Measurements from ENCODE around the gene MRPL37. TPM values are rescaled to one million over a fixed set of nuclear protein-coding genes. Genes with fewer than 3 reads are reported as not detected.

The MRPL37 gene
- total and polyA plus RNA-seq, 2 donors (not counting 3 experiments of a cell fraction or from before 2014, with no cell fraction given): 45.0 to 109 TPM

DNA sequence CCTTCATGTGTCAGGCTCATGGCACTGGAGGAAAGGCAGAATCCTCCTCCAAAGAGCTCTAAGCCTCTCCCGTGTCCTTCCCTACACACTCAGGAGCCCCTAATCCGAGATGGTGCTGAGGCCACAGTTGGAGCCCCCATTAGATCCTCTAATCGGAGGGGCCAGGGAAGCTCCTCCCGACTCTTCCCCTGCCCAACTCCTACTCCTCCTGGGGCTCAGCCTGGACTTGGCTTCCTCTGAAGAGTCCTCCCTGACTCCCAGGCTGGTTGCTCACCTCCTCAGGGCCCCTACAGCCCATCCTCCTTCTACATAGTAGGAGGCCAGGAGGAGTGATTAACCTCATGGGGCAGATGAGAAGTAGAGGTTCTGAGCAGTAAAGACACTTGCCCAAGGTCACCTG lies 25.9 kb upstream of the MRPL37 start:
- dilution Hi-C loops (cut with MboI; ENCODE audit: extremely low pct_ligation_motif_present, low sequenced_read_pairs) (no loop called here), intact Hi-C loops (cut with micrococcal nuclease) (no loop called here)
- H2AFZ ChIP-seq (ENCODE audit: low read depth, low read length): no peak overlapping the region
- H3K27me3 ChIP-seq (ENCODE audit: control insufficient read depth in 2 of 2, insufficient read depth in 2 of 2, low read length in 2 of 2): no peaks in the 10 kb centered on the region
- no peaks in the 10 kb centered on the region for H3K36me3 ChIP-seq (ENCODE audit: control insufficient read depth in 2 of 2, extremely low read depth in 1 of 2, insufficient read depth in 2 of 2, low read length in 2 of 2)
- TF ChIP-seq MYC (IDR thresholded peaks at IDR 0.05; ENCODE audit: low read depth, low read length) (no peak), POLR2AphosphoS5 (IDR thresholded peaks at IDR 0.05; ENCODE audit: insufficient read depth, low read depth, low read length) (no peak)
- TF ChIP-seq, protein P1, sequence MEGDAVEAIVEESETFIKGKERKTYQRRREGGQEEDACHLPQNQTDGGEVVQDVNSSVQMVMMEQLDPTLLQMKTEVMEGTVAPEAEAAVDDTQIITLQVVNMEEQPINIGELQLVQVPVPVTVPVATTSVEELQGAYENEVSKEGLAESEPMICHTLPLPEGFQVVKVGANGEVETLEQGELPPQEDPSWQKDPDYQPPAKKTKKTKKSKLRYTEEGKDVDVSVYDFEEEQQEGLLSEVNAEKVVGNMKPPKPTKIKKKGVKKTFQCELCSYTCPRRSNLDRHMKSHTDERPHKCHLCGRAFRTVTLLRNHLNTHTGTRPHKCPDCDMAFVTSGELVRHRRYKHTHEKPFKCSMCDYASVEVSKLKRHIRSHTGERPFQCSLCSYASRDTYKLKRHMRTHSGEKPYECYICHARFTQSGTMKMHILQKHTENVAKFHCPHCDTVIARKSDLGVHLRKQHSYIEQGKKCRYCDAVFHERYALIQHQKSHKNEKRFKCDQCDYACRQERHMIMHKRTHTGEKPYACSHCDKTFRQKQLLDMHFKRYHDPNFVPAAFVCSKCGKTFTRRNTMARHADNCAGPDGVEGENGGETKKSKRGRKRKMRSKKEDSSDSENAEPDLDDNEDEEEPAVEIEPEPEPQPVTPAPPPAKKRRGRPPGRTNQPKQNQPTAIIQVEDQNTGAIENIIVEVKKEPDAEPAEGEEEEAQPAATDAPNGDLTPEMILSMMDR (IDR thresholded peaks at IDR 0.05; ENCODE audit: extremely low read depth in 1 of 2, insufficient read depth in 1 of 2, low read depth in 1 of 2, low read length in 2 of 2): no peak
- TF ChIP-seq, protein P2, sequence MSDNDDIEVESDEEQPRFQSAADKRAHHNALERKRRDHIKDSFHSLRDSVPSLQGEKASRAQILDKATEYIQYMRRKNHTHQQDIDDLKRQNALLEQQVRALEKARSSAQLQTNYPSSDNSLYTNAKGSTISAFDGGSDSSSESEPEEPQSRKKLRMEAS (IDR thresholded peaks at IDR 0.05; ENCODE audit: insufficient read depth, insufficient read length): no peak
- H3K4me2 ChIP-seq (ENCODE audit: insufficient read depth, low read length): no peak overlapping the region
- FAIRE-seq: no peak
- no TSS peak for BruUV-seq (replicated peaks)
- peaks cover 17% of the 10 kb centered on the region for H3K4me1 ChIP-seq (ENCODE audit: control insufficient read depth, extremely low read depth, insufficient read depth, low read length)
- DNase-seq (ENCODE audit: low read depth, low spot score): no peak
- no peaks in the 10 kb centered on the region for H4K20me1 ChIP-seq (replicated peaks; ENCODE audit: control insufficient read depth, extremely low read depth, insufficient read depth, low read length)
- POLR2A ChIA-PET: no interaction called here
- no peak overlapping the region for H3K4me3 ChIP-seq (replicated peaks in 1 of 3; ENCODE audit: insufficient read depth in 1 of 3, low read depth in 1 of 3, low read length in 3 of 3)
- H3K9me3 ChIP-seq (replicated peaks; ENCODE audit: control insufficient read depth, insufficient read depth, low read length): no peaks in the 10 kb centered on the region
- H3K27ac ChIP-seq (ENCODE audit: insufficient read depth, low read depth, low read length): no peak overlapping the region
- CTCF ChIA-PET: interaction anchor here (1.4 to 2.2 kb wide), 3 partner anchors 7 to 48 kb away, joined by 3 to 12 read pairs (median 10); no protein-coding TSS in a partner anchor
- H3K79me2 ChIP-seq (ENCODE audit: control insufficient read depth, insufficient read depth, low read length): no peaks in the 10 kb centered on the region
- no peak overlapping the region for H3K9ac ChIP-seq (replicated peaks; ENCODE audit: extremely low read depth, insufficient read depth, low read length)
- H3K9me1 ChIP-seq (replicated peaks; ENCODE audit: control insufficient read depth, extremely low read depth, insufficient read depth, low read length): no peaks in the 10 kb centered on the region

DNA sequence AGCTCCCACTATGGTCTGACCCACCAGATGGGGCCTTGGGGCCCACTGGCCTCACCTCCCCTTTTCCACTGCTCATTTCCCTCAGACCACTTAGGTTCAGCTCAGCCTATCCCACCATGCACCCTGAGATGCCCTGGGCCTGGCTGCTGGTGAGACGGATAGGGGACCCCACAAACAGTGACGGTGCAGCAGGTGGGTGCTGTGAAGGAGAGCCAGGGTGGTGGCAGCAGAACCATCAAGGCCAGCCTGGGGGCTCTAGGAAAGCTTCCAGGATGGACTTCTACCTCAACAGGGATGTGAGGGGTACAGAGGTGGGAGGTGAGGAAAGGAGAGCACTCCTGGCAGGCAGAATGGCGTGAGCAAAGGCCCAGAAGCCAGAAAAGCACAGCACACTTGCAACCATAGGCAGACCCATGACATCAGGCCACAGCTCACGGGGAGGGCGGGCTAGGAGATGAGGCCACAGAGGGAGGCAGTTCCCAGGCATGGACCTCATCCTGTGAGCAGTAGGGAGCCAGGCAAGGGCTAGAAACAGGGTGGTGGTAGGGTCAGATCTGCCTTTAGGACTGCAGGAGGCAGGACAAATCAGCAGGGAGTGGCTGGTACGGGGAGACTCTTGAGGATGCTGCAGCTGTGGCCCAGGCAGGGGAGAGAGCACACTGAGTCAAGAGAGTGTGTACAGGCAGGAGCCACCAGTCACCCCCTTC lies 23.2 kb upstream of the MRPL37 start:
- no peak overlapping the region for H2AFZ ChIP-seq (ENCODE audit: low read depth, low read length)
- no peaks in the 10 kb centered on the region for H3K36me3 ChIP-seq (ENCODE audit: control insufficient read depth in 2 of 2, extremely low read depth in 1 of 2, insufficient read depth in 2 of 2, low read length in 2 of 2)
- H4K20me1 ChIP-seq (replicated peaks; ENCODE audit: control insufficient read depth, extremely low read depth, insufficient read depth, low read length): no peaks in the 10 kb centered on the region
- DNase-seq (ENCODE audit: low read depth, low spot score) (no peak), FAIRE-seq (no peak)
- no peak overlapping the region for H3K4me3 ChIP-seq (replicated peaks in 1 of 3; ENCODE audit: insufficient read depth in 1 of 3, low read depth in 1 of 3, low read length in 3 of 3)
- H3K9me3 ChIP-seq (replicated peaks; ENCODE audit: control insufficient read depth, insufficient read depth, low read length): no peaks in the 10 kb centered on the region
- no peak overlapping the region for H3K4me2 ChIP-seq (ENCODE audit: insufficient read depth, low read length)
- peaks cover 17% of the 10 kb centered on the region for H3K4me1 ChIP-seq (ENCODE audit: control insufficient read depth, extremely low read depth, insufficient read depth, low read length)
- ChIA-PET CTCF (no interaction called here), POLR2A (no interaction called here)
- no peak overlapping the region for H3K9ac ChIP-seq (replicated peaks; ENCODE audit: extremely low read depth, insufficient read depth, low read length)
- dilution Hi-C loops (cut with MboI; ENCODE audit: extremely low pct_ligation_motif_present, low sequenced_read_pairs) (no loop called here), intact Hi-C loops (cut with micrococcal nuclease) (no loop called here)
- no peaks in the 10 kb centered on the region for H3K79me2 ChIP-seq (ENCODE audit: control insufficient read depth, insufficient read depth, low read length)
- H3K9me1 ChIP-seq (replicated peaks; ENCODE audit: control insufficient read depth, extremely low read depth, insufficient read depth, low read length): no peaks in the 10 kb centered on the region
- H3K27me3 ChIP-seq (ENCODE audit: control insufficient read depth in 2 of 2, insufficient read depth in 2 of 2, low read length in 2 of 2): no peaks in the 10 kb centered on the region
- H3K27ac ChIP-seq (ENCODE audit: insufficient read depth, low read depth, low read length): no peak overlapping the region
- TF ChIP-seq, protein P1 (IDR thresholded peaks at IDR 0.05; ENCODE audit: extremely low read depth in 1 of 2, insufficient read depth in 1 of 2, low read depth in 1 of 2, low read length in 2 of 2): no peak
- TF ChIP-seq GATA2 (IDR thresholded peaks at IDR 0.05; ENCODE audit: insufficient read depth, insufficient read length, low read depth, low read length) (no peak), FOS (IDR thresholded peaks at IDR 0.05; ENCODE audit: borderline replicate concordance, insufficient read depth, low read length) (no peak), EZH2 (IDR thresholded peaks at IDR 0.05; ENCODE audit: borderline replicate concordance, low read depth, low read length, severe bottlenecking) (no peak), MYC (IDR thresholded peaks at IDR 0.05; ENCODE audit: low read depth, low read length) (no peak), POLR2AphosphoS5 (IDR thresholded peaks at IDR 0.05; ENCODE audit: insufficient read depth, low read depth, low read length) (no peak), JUN (IDR thresholded peaks at IDR 0.05; ENCODE audit: borderline replicate concordance, insufficient read depth, insufficient read length, low read depth) (no peak), POLR2A (IDR thresholded peaks at IDR 0.05; ENCODE audit: low read depth, low read length) (no peak)
- TF ChIP-seq, protein P2 (IDR thresholded peaks at IDR 0.05; ENCODE audit: insufficient read depth, insufficient read length): no peak
- BruUV-seq (replicated peaks): no TSS peak

Data from endothelial cell of umbilical vein (primary cell).